ENCODE data around the gene PTGS1.
"Not testable (repeated sequence)": the region's sequence is repeated elsewhere in the genome, so short reads cannot be mapped to it uniquely, and the experiment has no call there.

Gene PTGS1

GRCh38 chr9:122349201-122349600, 21.6 kb upstream of the PTGS1 start:
- H3K36me3 ChIP-seq (ENCODE audit: control insufficient read depth, insufficient read depth, low read length) = no peaks in the 10 kb centered on the region
- H3K9ac ChIP-seq (ENCODE audit: low read length) = no peak overlapping the region

DNA sequence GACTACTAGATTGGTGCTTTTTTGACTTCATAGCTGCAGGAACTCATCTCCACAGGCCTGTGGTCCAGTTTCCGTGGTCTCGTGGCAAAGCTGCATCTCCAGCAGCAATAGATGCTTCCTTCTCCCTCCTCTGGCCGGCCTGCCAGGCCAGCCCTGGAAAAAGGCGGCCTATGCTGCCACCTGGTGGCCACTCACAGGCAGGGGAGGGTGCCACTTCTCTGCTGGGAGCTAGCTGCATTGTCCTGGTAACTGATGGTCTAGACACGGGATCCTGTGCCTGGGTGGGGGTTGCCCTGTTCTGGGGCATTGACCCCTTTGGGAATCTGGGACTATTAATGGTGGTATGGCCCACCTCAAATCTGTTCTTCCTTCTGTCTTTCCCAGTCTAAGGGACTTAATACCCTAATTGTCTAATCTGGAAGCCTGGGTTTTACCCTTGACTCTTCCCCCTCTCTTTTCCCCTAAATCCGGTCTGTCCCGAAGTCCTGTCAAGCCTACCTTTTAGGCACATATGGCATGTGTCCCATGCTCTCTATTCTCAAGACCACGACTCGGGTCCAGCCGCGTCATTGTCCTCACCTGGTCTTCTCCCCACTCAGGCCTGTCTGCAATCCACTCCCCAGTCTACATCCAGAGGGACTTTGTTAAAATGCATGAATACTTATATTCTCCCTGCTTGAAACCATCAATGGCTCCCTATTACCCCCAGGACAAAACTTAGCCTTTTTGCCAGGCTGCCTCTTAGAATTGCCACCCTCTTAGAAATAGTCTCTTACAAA, 20.1 kb upstream of the PTGS1 start:
- Histone ChIP-seq H3K27ac (ENCODE audit: low read depth, low read length) (no peak overlapping the region), H3K4me3 (ENCODE audit: low read length) (no peak overlapping the region), H3K36me3 (ENCODE audit: control insufficient read depth, insufficient read depth, low read length) (no peaks in the 10 kb centered on the region), H3K4me1 (ENCODE audit: control insufficient read depth, insufficient read depth, low read length) (peaks cover 3% of the 10 kb centered on the region), H3K27me3 (ENCODE audit: control insufficient read depth, insufficient read depth, low read length) (no peaks in the 10 kb centered on the region), H3K9ac (ENCODE audit: low read length) (no peak overlapping the region)

More at GRCh38 chr9:122349201-122349600, 21.6 kb upstream of the PTGS1 start:
- H3K4me3 ChIP-seq (ENCODE audit: low read length) = no peak overlapping the region
- H3K27me3 ChIP-seq (ENCODE audit: control insufficient read depth, insufficient read depth, low read length) = no peaks in the 10 kb centered on the region
- peaks cover 3% of the 10 kb centered on the region for H3K4me1 ChIP-seq (ENCODE audit: control insufficient read depth, insufficient read depth, low read length)
- H3K27ac ChIP-seq (ENCODE audit: low read depth, low read length) = no peak overlapping the region

DNA sequence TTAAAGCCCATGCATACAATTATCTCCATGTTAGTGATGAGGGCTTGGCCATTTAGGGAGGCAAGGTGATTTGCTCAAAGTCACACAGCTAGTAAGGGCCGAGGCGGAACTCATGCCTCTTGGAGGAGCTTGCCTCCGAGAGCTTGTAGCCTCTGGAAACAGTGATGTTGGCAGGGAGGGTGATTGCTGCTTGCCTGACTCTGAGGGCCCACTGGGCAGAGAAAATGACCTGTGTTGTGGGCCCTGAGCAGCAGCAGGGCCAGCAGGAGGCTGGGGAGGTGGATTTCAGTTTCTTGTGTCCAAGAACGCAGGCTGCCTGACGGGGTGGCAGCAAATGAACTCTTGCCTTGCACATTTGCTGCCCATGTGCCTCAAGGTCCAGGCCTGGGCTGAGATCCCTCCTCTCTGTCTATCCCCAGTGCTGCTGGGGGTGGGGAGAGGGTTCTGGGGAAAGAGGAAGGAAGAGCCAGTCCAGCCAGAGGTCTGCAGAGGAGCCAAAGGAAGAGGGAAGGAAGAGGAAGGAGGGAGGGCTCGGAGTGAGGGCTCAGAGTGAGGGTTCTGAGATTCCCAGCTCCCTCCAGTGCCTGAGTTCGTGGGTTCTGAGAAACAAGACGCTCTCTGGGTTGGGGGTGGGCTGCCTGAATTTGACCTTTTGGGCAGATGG, 16.2 kb upstream of the PTGS1 start:
- H3K27me3 ChIP-seq (ENCODE audit: control insufficient read depth, insufficient read depth, low read length) = no peaks in the 10 kb centered on the region
- no peak overlapping the region for H3K27ac ChIP-seq (ENCODE audit: low read depth, low read length)
- no peak overlapping the region for H3K4me3 ChIP-seq (ENCODE audit: low read length)
- no peaks in the 10 kb centered on the region for H3K36me3 ChIP-seq (ENCODE audit: control insufficient read depth, insufficient read depth, low read length)
- H3K9ac ChIP-seq (ENCODE audit: low read length) = no peak overlapping the region
- no peaks in the 10 kb centered on the region for H3K4me1 ChIP-seq (ENCODE audit: control insufficient read depth, insufficient read depth, low read length)

DNA sequence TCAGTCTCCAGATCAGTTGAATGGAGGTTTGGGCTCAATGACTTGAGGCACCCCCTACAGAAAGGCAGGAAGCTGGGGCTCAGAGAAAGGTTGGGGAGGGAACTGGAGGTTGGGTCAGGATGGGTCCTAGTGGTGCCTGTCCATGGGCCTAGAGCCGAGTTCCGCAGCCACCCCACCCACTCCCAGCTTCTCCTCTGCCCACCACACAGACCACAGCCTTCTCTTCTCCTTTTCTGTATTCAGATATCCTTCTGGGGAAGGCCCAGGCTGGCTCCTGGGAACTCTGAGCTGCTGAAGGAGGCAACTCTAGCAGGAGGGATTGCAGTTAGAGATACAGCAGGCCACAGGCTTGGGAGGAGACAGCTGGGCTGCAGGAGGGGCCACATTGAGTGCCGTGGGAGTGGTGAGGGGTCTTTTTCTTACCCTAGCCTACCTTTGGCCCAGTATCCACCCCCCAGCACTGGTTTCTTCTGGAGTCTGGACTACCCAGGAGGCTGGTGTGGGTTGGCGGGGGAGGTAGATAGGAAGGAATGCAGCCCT, 15.4 kb upstream of the PTGS1 start:
- Histone ChIP-seq H3K36me3 (ENCODE audit: control insufficient read depth, insufficient read depth, low read length) (no peaks in the 10 kb centered on the region), H3K27me3 (ENCODE audit: control insufficient read depth, insufficient read depth, low read length) (no peaks in the 10 kb centered on the region), H3K27ac (ENCODE audit: low read depth, low read length) (no peak overlapping the region), H3K4me3 (ENCODE audit: low read length) (no peak overlapping the region), H3K4me1 (ENCODE audit: control insufficient read depth, insufficient read depth, low read length) (no peaks in the 10 kb centered on the region), H3K9ac (ENCODE audit: low read length) (no peak overlapping the region)

GRCh38 chr9:122356627-122357026, 14.2 kb upstream of the PTGS1 start:
- Histone ChIP-seq H3K9ac (ENCODE audit: low read length) (no peak overlapping the region), H3K27ac (ENCODE audit: low read depth, low read length) (no peak overlapping the region), H3K27me3 (ENCODE audit: control insufficient read depth, insufficient read depth, low read length) (no peaks in the 10 kb centered on the region), H3K4me3 (ENCODE audit: low read length) (no peak overlapping the region), H3K4me1 (ENCODE audit: control insufficient read depth, insufficient read depth, low read length) (no peaks in the 10 kb centered on the region), H3K36me3 (ENCODE audit: control insufficient read depth, insufficient read depth, low read length) (no peaks in the 10 kb centered on the region)

GRCh38 chr9:122360891-122361290, 9.9 kb upstream of the PTGS1 start:
- Histone ChIP-seq H3K4me3 (ENCODE audit: low read length) (no peak overlapping the region), H3K36me3 (ENCODE audit: control insufficient read depth, insufficient read depth, low read length) (no peaks in the 10 kb centered on the region), H3K9ac (ENCODE audit: low read length) (no peak overlapping the region), H3K27me3 (ENCODE audit: control insufficient read depth, insufficient read depth, low read length) (no peaks in the 10 kb centered on the region), H3K27ac (ENCODE audit: low read depth, low read length) (no peak overlapping the region), H3K4me1 (ENCODE audit: control insufficient read depth, insufficient read depth, low read length) (no peaks in the 10 kb centered on the region)

DNA sequence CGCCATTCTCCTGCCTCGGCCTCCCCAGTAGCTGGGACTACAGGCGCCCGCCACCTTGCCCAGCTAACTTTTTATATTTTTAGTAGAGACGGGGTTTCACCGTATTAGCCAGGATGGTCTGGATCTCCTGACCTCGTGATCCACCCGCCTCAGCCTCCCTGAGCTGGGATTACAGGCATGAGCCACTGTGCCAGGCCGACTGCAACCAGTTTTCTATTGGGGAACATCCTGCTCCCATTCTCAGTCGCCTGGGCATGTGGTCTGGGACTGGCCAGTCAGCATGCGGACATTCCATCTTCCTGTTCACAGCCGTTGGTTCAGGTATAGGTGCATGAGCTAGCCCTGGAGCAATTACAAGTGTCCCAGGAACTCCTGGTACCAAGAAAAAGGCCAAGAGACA, 7.7 kb upstream of the PTGS1 start:
- not testable (repeated sequence) for H3K27ac ChIP-seq (ENCODE audit: low read depth, low read length); H3K9ac ChIP-seq (ENCODE audit: low read length); H3K36me3 ChIP-seq (ENCODE audit: control insufficient read depth, insufficient read depth, low read length); H3K4me3 ChIP-seq (ENCODE audit: low read length); H3K4me1 ChIP-seq (ENCODE audit: control insufficient read depth, insufficient read depth, low read length); H3K27me3 ChIP-seq (ENCODE audit: control insufficient read depth, insufficient read depth, low read length)

DNA sequence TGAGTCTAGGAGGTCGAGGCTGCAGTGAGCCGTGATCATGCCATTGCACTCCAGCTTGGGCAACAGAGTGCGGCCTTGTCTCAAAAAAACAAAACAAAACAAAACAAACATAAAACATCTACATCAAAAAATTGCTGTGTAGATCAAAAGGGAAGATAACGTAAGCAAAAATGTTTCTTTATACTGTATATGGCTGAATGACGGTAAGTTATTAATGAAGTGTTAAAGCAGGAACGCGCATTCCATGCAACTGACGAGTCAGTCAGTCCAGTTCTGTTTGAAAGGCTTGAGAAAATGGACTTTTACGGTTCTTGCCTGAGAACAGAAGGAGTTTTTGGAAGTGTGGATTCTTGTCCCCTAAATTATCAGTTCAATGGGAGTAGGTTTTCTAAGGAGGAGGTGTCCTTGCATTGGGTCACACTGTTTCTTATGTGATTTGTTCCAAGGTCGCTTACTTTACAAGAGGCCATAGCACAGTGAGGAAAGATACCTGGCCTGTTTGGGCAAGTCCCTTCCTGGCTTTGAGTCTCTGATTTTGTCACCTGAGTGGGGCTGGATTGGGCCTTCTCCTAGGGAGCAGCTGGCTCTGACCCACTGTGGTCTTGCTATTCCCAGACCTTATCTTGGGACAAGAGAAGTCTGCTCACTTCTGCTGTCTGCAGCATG, 6.6 kb upstream of the PTGS1 start:
- H3K27ac ChIP-seq (ENCODE audit: low read depth, low read length) = peak overlapping the region; percentile 43

GRCh38 chr9:122364783-122365150, 6.1 kb upstream of the PTGS1 start:
- H3K27me3 ChIP-seq (ENCODE audit: control insufficient read depth, insufficient read depth, low read length) = no peaks in the 10 kb centered on the region
- H3K4me3 ChIP-seq (ENCODE audit: low read length) = no peak overlapping the region
- no peak overlapping the region for H3K9ac ChIP-seq (ENCODE audit: low read length)
- no peaks in the 10 kb centered on the region for H3K36me3 ChIP-seq (ENCODE audit: control insufficient read depth, insufficient read depth, low read length)
- peaks cover 10% of the 10 kb centered on the region for H3K4me1 ChIP-seq (ENCODE audit: control insufficient read depth, insufficient read depth, low read length)
- H3K27ac ChIP-seq (ENCODE audit: low read depth, low read length) = peak overlapping the region; percentile 43

More for the DNA sequence above, 6.6 kb upstream of the PTGS1 start:
- no peaks in the 10 kb centered on the region for H3K36me3 ChIP-seq (ENCODE audit: control insufficient read depth, insufficient read depth, low read length)
- H3K4me3 ChIP-seq (ENCODE audit: low read length) = no peak overlapping the region
- no peak overlapping the region for H3K9ac ChIP-seq (ENCODE audit: low read length)
- H3K27me3 ChIP-seq (ENCODE audit: control insufficient read depth, insufficient read depth, low read length) = no peaks in the 10 kb centered on the region
- H3K4me1 ChIP-seq (ENCODE audit: control insufficient read depth, insufficient read depth, low read length) = peaks cover 10% of the 10 kb centered on the region

DNA sequence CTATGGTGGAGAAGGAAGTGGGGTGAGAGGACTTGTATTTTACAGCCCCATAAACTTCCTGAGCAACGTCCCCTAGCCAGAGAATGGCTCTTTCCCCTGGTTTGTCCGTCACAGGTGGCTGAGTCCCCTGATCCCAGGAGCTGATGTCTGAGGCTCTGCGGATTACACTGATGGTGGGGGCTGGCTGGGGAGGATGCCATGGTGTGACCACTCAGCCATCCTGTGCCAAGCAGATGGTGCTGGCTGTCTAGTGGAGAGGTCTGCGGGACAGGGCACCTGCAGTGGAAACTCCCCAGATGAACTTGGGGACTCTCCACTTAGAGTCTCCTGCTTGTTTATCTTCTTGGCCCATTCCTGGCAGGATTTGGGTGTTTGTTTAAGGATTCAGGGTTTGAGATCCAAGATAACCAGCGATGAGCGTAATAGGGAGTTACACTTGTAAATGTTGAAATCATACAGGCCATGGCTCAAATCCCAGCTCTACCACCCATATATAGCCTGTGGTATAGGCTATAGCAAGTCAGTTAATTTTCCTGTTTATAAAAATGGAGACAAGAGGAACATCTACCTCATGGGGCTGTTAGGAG, 4.7 kb upstream of the PTGS1 start:
- Histone ChIP-seq H3K36me3 (ENCODE audit: control insufficient read depth, insufficient read depth, low read length) (no peaks in the 10 kb centered on the region), H3K27ac (ENCODE audit: low read depth, low read length) (peak overlapping the region; percentile 80)

DNA sequence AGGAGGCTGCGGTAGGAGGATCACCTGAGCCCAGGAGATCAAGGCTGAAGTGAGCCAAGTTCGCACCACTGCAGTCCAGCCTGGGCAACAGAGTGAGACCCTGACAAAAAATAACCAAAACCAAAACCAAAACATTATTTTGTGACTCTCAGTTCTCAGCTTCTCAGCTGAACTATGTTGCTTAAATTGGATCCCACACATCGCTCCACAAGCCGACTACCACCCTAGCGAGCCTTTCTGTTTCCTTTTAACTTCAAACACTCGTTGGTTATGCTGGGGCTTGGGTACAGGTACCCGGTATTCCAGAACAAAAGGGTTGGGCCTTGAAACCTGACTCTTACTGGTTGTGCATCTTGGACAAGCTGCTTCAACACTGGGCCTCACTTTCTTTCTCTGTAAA, 3.8 kb upstream of the PTGS1 start:
- H3K27ac ChIP-seq (ENCODE audit: low read depth, low read length) = peak overlapping the region; percentile 80
- no peak overlapping the region for H3K9ac ChIP-seq (ENCODE audit: low read length)
- no peaks in the 10 kb centered on the region for H3K36me3 ChIP-seq (ENCODE audit: control insufficient read depth, insufficient read depth, low read length)
- H3K4me1 ChIP-seq (ENCODE audit: control insufficient read depth, insufficient read depth, low read length) = peaks cover 13% of the 10 kb centered on the region
- no peak overlapping the region for H3K4me3 ChIP-seq (ENCODE audit: low read length)
- H3K27me3 ChIP-seq (ENCODE audit: control insufficient read depth, insufficient read depth, low read length) = peaks cover 2% of the 10 kb centered on the region

More for the DNA sequence above, 4.7 kb upstream of the PTGS1 start:
- Histone ChIP-seq H3K4me3 (ENCODE audit: low read length) (peak overlapping the region; percentile 2), H3K27me3 (ENCODE audit: control insufficient read depth, insufficient read depth, low read length) (no peaks in the 10 kb centered on the region), H3K9ac (ENCODE audit: low read length) (no peak overlapping the region), H3K4me1 (ENCODE audit: control insufficient read depth, insufficient read depth, low read length) (peaks cover 13% of the 10 kb centered on the region)

DNA sequence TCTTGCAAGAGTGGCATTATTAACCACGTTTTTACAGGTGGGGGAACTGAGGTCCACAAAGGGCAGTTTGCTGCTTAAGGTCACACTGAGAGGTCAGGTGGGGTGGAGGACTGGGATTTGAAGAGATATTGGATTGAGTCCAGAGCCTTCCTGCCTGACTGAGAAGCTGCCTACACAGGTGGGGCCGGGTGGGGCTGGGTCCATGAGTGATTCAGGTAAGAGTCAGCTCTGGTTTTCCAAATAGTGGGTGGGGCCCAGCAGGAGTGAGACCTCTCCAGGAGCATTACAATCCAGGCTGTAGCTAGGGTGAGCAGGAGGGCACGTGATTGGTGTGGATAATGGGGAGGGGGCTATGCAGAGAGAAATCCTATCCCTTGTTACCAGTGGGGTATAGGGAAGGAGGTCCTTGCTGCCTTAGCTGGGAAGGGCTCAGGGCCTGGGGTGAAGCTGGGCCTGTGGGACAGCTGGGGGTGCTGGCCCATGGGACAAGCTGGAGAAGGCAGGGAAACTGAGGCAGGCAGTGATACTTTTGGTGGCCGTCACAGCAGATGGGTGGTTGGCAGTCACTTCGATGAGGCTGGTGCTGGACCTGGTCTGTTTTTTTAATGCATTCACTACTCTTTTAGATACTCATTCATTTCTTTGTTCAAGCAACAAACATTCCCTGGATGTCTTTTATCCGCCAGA, 2.9 kb upstream of the PTGS1 start:
- Histone ChIP-seq H3K27ac (ENCODE audit: low read depth, low read length) (peak overlapping the region; percentile 80), H3K4me3 (ENCODE audit: low read length) (no peak overlapping the region)

More for the DNA sequence above, 2.9 kb upstream of the PTGS1 start:
- Histone ChIP-seq H3K36me3 (ENCODE audit: control insufficient read depth, insufficient read depth, low read length) (no peaks in the 10 kb centered on the region), H3K4me1 (ENCODE audit: control insufficient read depth, insufficient read depth, low read length) (peaks cover 13% of the 10 kb centered on the region), H3K9ac (ENCODE audit: low read length) (no peak overlapping the region), H3K27me3 (ENCODE audit: control insufficient read depth, insufficient read depth, low read length) (peaks cover 2% of the 10 kb centered on the region)
